ENCODE data around the gene PIK3C2A.

- TF ChIP-seq CTCF (IDR thresholded peaks at IDR 0.05; ENCODE audit: low read depth, low read length, poor library complexity, severe bottlenecking) (no peak), EZH2phosphoT487 (IDR thresholded peaks at IDR 0.05; ENCODE audit: borderline replicate concordance, low read length) (no peak)
Observed at GRCh38 chr11:17183836-17184235, 23.9 kb downstream of the PIK3C2A start.

Measured in DOHH2 (cell line).